ENCODE results near the gene ANKRD31.
"Not testable (repeated sequence)": the region's sequence is repeated elsewhere in the genome, so short reads cannot be mapped to it uniquely, and the experiment has no call there.

ANKRD31 gene

DNA sequence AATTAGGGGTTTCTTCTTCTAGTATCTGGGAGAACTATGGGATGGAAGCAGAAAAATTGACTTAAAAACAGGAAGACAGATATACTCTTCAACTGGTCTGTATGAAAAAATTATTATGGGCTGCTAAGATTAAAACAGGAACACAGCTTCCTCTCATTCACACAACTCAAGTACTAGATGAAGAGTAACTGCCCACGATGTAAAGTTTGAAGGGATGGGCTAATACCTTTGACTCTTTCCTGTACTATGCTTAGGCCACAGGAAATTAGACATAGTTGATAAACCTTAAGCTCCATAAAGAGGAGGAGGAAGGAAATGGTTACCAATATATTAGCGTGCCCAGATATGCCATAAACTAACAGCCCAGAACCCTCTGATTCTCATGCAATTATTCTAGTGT lies 88.6 kb downstream of the ANKRD31 start:
- FAIRE-seq (no peak), DNase-seq (ENCODE audit: low spot score) (no peak)

- no peak for DNase-seq (ENCODE audit: low spot score)
- no peak for FAIRE-seq
These were observed 94.0 kb downstream of the ANKRD31 start for GRCh38 chr5:75142566-75143136.

- FAIRE-seq (no peak), DNase-seq (ENCODE audit: low spot score) (no peak)
These were observed 96.4 kb downstream of the ANKRD31 start for GRCh38 chr5:75140277-75140676.

DNA sequence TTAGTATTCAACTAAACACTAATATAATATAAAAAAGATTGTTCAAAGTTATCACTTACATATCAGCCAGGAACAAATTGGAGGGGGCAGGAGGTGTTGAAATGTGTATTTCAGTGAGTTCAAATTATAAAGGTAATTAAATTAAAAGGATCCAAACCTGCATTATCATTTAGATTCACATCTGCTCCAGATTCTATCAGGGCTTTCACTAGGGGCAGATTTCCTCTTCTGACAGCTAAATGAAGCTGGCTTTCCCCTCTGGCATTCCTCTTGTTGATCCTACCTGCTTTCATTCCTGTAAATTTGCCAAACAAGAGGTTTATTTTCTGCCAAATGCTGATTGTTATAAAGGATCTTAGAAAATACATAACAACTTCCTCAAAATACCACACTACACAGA lies 98.0 kb downstream of the ANKRD31 start:
- FAIRE-seq (no peak), DNase-seq (ENCODE audit: low spot score) (no peak)

DNA sequence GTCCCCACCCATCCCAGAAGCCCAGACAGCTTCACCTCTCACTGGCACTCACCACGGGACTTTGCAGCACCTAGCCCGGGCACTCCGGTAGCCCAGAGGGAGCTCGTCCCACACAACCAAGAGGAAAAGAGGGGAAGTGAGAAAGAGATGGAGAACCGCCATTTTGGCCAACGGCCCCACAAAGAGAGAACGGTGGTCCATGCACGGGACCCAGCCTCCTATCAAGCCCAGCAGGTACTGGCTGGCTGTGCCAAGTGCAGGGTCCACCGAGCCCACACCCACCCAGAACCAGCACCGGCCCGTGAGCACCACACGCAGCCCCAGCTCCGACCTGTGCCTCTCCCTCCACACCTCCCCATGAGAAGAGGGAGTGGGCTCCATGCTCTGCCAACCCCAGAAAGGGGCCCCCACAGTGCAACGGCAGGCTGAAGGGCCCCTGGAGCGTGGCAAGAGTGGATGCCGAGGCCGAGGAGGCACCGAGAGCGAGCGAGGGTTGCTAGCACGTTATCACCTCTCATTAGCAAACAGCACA lies 105.8 kb downstream of the ANKRD31 start:
- no peak for FAIRE-seq
- DNase-seq (ENCODE audit: low spot score) = no peak

- DNase-seq (ENCODE audit: low spot score) = no peak
- no peak for FAIRE-seq
These were observed 119.8 kb downstream of the ANKRD31 start for GRCh38 chr5:75116856-75117255.

GRCh38 chr5:75114311-75114710 lies 122.4 kb downstream of the ANKRD31 start:
- FAIRE-seq; DNase-seq (ENCODE audit: low spot score): not testable (repeated sequence)

DNA sequence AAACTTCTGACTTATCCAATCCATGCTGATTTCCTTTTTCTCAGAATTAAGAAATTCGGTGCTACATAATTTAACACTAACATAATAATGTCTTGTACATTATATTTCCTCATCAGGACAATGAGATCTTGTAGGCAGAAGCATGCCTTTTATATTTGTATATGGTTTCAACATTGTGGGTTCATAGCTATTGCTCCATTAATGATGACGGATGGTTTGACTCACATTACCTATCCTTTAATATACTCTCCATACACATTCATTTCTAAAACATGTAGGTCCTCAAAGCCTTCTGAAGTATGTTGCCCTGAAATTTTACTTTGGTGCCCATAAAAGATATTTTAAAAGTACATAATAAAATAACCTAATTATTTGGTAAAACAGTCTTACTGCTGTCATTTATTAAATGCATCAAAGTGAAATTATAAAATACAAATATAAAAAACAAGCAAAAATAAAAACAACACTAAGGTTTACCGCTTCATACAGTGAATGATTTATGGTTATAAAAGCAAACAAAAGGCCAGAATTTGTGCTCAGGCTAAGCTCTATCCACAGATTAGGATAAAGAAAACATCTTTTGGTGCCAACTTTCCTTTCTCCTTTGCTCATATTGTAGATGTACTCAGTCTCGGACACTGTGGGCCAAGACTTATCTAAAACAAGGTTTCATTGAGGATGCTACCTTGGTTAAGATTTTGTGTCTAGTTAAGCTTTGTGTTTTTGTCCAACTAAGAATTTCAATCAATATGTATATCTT lies 123.1 kb downstream of the ANKRD31 start:
- DNase-seq (ENCODE audit: low spot score) (no peak), FAIRE-seq (no peak)

DNA sequence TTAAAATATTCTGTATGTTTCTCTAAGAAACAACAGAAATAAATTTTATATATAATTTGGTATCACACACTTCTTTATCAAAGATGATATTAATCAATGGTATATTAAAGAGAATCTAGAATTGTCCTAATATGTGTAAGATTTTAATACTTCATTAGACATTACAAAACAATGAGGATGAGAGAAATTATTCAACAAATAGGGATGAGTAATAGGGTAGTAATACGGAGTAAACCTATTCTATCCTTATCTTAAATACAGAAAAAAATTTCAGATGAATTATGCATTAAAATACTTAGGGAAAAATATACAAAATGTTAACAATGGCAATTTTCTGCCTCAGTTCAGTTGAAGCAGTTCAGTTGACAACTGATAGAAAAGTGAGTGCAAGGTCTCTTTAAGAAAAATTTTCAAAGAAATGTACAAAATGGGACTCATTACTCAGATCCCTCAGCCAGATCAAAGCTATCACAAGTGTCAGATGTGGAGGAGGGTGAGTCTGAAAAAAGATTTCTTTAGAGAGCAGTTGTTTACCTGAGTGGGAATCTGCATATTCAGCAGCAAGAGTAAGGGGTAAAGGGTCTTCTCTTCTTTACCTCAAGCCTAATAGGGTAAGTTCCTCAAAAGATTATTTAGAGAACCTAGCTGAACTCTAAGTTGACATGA lies 127.6 kb downstream of the ANKRD31 start:
- FAIRE-seq = no peak

GRCh38 chr5:75108515-75108914 lies 128.2 kb downstream of the ANKRD31 start:
- FAIRE-seq (no peak), DNase-seq (ENCODE audit: low spot score) (no peak)

More for the DNA sequence above, 127.6 kb downstream of the ANKRD31 start:
- no peak for DNase-seq (ENCODE audit: low spot score)

- not testable (repeated sequence) for DNase-seq (ENCODE audit: low spot score); FAIRE-seq
These were observed 140.7 kb downstream of the ANKRD31 start for GRCh38 chr5:75095956-75096355.

DNA sequence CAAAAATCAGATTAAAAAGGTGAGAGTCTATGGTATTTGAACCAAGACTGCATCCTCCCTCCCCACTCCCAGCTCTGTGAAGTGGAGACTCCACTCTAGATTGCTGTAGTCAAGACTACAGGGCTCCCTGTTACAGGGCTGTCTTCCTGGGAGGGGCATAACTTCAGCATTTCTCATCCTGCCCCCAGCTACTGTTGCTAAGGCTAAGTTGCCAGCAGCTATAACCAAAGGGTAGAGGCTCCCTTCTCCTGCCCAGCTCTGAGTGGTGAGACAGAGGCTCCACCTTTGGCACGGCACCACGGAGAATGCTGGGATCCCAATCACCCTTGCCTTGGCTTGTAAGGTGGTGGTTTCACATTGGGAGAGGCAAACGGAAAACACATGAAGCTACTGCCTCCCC lies 145.1 kb downstream of the ANKRD31 start:
- no peak for DNase-seq (ENCODE audit: low spot score)

GRCh38 chr5:75089662-75090061 lies 147.0 kb downstream of the ANKRD31 start:
- DNase-seq (ENCODE audit: low spot score) (no peak), FAIRE-seq (no peak)

More for the DNA sequence above, 145.1 kb downstream of the ANKRD31 start:
- FAIRE-seq = no peak

DNA sequence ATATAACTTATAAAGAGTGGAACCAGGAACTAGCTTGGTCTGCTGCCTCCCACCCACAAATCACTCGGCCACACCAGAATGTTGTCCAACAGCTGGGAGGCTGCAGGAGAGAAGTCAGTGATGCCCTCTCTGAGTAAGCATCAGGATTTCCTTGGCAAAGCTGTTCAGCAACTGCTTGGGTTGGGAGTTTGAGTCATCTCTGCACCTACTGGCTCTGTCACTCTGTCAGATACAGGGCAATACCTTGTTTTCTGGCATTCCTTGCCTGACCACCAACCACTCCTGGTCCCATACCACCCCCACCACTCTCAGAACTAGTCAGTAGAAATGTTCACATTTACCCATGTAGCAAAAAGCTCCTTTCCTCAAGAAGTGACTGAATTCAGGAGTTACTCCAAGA lies 147.5 kb downstream of the ANKRD31 start:
- DNase-seq (ENCODE audit: low spot score) (peak; percentile 20), FAIRE-seq (no peak)

- FAIRE-seq = no peak
- DNase-seq (ENCODE audit: low spot score) = no peak
These were observed 148.0 kb downstream of the ANKRD31 start for GRCh38 chr5:75088648-75089047.

- FAIRE-seq (no peak), DNase-seq (ENCODE audit: low spot score) (no peak)
These were observed 155.2 kb downstream of the ANKRD31 start for GRCh38 chr5:75081510-75081909.

DNA sequence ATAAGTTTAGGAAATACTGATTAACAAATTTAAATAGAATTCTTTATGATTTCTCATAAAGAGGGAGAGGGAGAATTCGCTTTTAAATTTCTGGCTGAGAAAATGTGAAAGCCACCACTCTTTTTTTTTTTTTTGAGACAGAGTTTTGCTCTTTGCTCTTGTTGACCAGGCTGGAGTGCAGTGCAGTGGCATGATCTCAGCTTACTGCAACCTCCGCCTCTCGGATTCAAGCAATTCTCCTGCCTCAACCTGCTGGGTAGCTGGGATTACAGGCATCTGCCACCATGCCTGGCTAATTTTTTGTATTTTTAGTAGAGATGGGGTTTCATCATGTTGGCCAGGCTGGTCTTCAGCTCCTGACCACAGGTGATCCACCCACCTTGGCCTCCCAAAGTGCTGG lies 157.3 kb downstream of the ANKRD31 start:
- FAIRE-seq; DNase-seq (ENCODE audit: low spot score): not testable (repeated sequence)

GRCh38 chr5:75078027-75078426 lies 158.7 kb downstream of the ANKRD31 start:
- no peak for DNase-seq (ENCODE audit: low spot score)
- FAIRE-seq = no peak

DNA sequence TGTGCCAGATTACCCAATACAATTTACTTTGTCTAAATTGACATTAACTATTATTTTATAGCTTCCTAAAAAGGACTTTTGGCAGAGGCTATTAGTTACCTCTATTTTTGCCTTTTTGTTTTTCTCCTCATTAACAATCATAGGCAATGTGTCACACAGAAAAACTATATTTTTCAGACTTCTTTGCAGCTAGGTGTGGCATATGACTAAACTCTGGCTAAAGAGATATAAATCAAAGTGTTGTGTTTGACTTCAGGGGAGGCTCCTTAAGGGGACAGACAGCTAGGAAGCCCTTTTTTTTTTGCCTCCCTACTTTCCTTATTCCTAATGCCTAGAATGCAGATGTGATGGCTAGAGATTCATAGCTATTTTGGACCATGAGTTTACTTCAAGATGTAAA lies 164.6 kb downstream of the ANKRD31 start:
- DNase-seq (ENCODE audit: low spot score) = no peak
- no peak for FAIRE-seq

DNA sequence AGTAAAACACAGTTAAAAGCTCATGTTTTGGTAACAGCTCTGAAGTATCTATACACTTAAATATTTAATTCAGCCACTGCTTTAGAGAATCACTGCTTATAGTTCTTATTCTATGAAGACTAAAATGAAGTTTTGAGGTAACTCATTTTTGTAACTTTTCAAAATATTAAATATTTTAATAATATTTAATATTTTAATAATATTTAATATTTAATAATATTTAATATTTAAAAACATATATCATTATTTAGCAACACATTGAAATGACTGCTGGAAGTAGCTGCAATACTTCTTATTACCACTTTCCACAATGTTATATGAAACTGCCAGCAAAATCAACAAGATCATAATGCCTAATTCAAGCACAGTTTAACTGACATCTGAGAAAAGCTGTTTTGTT lies 165.6 kb downstream of the ANKRD31 start:
- FAIRE-seq = no peak

GRCh38 chr5:75067434-75067833 lies 169.2 kb downstream of the ANKRD31 start:
- FAIRE-seq (no peak), DNase-seq (ENCODE audit: low spot score) (no peak)

More for the DNA sequence above, 165.6 kb downstream of the ANKRD31 start:
- DNase-seq (ENCODE audit: low spot score) = no peak

- FAIRE-seq (no peak), DNase-seq (ENCODE audit: low spot score) (no peak)
These were observed 173.7 kb downstream of the ANKRD31 start for GRCh38 chr5:75062925-75063531.
